NCI-H82 treated with DMSO at 0.1 percent for 48 hours (cell line): Measurements from ENCODE around the gene TGFBR3.

ENCODE experiments used
- DNase-seq: peaks from one replicate; lab custom pipeline; 2025; ENCODE audit not compliant: unreplicated experiment; lab: John Stamatoyannopoulos, UW

Gene TGFBR3

DNA sequence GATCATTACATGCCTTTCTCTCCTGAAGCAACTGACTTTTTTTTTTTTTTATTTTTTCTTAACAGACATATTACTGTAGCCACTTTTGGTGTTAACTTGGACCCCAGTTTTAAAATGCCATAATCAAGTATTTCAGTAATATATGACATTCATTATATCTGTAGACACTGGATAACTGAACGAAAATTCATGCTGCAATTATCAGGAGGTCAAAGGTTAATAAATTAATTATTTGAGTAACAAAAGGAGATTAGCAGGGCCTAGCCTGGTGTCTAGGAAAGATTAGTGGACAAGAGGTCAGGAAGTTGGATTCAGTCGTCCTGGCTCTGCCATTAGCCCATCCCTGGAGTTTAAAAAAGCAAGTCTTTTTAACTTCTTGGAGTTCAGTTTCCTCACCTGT, 168.1 kb downstream of the TGFBR3 start:
- no peak for DNase-seq

- DNase-seq = no peak
These were observed 169.6 kb downstream of the TGFBR3 start for GRCh38 chr1:91716339-91716738.

DNA sequence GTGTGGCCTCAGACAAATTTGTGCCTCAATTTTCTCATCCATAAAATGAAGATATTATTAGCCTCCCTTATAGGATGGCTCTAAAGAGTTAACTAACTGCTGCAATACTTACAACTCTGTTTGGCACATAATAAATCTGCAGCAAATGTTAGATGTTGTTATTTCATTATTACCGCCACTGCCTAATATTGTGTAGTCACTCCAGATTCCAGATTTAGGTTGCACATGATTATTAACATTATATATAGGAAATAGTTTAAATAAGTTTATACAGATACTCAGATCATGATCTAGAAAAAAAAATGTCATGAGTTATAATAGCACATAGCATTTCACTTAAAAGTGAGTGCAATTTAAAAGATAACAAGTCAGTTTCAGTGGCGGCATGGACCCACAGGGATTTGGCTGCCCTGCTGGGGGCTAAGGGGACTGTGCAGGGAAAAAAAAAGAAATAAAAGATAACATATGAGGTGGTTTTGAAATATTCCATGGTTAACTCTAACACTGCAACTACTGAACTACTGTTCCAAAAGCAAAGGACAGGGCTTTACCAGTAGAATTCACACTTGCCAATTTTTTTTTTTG, 170.4 kb downstream of the TGFBR3 start:
- no peak for DNase-seq

DNA sequence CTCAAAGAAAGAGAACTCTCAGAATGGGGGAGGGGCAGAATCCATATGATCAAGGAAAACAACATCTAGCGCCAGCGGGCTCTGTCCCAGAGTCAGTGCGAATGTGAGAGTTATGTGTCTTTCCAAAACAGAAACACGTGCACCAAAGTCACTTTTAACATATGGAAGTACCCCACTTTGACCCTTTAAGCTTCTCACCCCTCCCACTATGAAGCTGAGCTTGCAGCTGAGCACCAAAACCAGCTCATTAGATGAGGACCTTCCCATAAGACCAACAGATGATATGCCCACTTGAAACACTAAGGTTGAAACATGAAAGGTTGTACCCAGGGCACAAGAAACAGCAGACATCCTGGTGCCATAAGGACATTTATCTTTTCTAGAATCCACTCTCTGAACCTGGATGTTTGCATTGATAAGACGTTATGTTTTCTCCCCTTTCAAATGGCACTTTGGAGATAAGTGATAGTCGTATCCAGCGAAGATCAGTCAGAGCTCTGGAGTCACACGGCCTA, 171.0 kb downstream of the TGFBR3 start:
- no peak for DNase-seq

DNA sequence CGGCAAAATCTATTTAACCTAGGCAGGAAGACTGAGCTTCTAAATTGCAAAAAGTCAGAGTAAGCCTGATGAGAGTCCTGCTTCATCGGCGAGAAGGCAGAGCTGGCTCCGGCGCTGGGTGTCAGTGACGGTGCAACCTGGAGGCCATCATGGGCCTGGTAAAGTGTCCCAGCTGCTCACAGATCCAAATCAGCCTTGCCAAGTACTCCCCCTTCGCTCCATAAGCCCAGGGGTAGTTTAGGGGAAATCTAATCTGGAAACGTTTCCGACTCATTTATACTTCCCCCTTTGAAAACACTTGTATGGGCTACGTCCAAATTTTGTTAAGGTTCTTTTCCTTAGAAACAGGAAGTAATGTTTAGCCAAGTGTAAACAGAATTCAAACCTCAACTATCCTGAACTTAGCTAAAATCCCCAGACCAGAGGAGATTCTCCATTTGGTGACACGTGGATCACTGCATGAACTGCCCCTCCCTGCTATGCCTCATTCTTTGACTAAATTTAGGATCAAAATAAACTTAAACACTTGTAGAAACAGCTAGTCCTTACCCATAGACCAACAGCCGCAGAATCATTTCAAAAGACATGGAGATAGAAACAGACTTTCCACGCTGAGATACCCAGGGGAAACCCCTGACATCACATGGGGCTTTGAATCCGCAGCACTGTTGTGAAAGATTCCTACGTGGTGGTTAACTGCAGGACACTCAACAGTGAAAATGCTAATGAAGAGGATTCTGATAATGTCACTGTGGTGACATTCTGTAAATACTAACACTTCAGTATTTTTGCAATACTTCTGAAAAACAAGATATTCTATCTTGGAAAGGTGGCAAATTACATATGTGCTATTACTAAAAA, 172.7 kb downstream of the TGFBR3 start:
- no peak for DNase-seq

DNA sequence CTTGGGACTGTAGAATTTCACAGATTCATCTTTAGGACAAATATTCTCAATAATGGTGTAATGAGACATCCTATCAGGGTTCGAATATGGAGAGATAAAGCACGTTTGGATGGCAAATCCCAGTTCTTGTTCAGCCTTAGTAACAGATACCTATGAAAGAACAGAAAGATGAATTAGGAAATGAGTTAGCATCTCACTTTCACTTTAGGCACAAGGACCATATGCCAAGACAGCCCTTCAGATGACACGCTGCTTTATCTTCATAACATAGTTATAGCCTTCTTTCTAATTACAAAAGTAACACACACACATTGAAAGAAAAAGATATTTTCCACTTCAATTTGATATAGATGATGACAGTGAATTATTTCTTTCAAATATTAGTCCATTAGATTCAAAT, 173.6 kb downstream of the TGFBR3 start:
- DNase-seq = no peak

DNA sequence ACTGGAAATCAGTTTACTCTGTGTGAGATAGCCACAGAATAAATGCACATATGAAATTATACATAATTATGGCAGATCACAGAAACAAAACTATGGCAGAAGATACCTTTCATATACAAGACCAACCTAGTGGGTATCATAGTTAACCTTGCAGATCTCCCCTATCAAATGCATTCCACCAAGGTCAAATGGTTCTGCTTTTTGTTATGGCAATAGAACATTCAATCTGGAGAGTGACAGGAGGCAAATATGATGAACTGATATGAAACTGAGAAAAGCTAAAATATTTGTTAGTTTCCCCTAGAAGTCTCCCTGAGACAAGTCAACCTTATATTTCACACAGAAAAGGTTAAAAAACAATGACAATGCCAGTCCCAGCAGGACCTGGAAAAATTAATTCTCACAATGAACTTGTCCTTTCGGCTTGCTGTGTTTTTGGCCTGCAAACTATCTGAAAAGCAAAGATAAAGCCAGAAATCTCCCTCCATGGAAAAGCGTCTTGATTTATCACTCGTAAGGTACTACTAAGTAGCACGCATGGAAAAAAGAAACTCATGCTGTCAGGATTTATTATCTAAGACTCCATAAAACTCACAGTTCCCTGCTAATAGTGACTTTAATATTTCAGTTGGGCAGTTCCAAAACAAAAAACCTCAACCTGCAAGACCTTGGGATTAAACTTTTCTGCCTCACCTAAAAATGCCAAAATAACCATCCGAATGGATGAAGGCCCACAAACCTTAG, 174.3 kb downstream of the TGFBR3 start:
- DNase-seq = no peak

GRCh38 chr1:91710261-91710660, 175.7 kb downstream of the TGFBR3 start:
- no peak for DNase-seq

GRCh38 chr1:91708691-91709090, 177.3 kb downstream of the TGFBR3 start:
- DNase-seq = no peak

DNA sequence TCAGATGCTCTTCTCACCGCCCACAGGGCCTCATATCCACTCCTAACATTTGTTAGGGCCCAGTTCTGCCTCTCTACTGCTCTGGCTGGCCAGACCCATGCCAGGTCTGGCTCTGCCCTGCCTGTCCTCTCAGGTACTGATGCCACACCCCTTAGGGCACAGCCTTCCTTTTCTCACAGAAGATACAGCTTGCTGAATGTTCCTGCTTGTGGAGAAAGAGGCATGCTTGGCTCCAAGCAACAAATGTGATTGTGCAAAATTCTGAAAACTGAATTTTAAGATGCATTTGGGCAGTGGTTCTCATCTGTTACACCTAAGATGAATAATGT, 178.1 kb downstream of the TGFBR3 start:
- DNase-seq = no peak

DNA sequence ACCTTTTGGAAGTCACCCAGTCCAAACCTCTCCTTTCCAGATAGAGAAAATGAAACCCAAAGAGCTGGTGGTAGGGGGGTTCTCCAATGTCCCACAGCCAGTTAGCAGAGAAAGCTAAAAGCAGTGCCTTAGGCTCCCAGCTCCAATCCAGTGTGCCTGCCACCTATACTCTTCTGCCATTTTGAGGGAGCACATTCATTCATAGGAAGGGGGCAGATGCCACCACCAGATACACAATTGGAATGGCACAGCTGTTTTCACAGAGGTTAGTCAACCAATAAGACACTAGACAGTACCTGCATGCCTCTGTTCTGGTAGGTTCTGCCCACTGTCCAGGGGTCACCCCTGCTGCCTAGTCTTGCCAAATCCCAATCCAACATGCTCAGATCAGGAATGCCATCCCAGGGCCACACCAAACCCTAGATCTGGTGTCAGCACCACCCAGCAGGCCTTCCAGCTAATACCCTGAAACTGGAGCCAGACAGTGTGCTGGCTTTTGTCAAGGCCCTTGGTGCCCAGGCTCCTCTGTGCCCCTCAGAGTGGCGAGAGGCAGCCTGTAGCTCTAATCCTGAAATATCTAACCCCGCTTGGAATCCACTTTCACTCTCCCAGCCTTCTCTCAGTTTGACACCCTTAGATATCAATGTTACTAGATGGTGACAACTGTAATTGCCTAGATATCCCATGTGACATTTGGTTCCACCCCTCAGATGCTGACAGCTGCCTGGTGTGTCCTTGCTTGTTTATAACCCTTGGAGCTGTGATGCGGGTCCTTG, 178.6 kb downstream of the TGFBR3 start:
- DNase-seq = no peak

DNA sequence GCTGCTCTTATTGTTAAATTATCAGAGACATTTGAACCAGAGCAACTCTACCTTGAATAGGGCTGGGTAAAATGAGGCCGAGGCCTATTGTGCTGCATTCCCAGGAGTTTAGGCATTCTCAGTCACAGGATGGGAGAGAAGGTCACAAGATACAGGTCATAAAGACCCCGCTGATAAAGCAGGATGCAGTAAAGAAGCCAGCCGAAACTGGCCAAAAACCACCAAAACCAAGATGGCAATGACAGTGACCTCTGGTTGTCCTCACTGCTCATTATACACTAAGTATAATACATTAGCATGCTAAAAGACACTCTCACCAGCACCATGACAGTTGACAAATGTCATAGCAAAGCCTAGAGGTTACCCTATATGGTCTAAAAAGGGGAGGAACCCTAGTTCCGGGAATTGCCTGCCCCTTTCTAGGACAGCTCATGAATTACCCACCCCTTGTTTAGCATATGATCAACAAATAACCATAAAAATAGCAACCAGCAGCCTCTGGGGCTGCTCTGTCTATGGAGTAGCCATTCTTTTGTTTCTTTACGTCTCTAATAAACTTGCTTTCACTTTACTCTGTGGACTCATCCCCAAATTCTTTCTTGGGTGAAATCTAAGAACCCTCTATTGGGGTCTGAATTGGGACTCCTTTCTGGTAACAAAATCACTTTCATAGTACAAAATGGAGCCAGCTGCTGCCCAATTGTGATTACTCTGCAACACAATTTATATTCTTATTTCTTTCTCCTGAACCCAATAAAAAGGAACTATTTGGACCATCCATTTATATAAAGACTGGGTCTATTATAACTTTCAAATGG, 179.6 kb downstream of the TGFBR3 start:
- no peak for DNase-seq

GRCh38 chr1:91704746-91705145, 181.2 kb downstream of the TGFBR3 start:
- no peak for DNase-seq

- DNase-seq = no peak
These were observed 182.9 kb downstream of the TGFBR3 start for GRCh38 chr1:91703095-91703494.

- DNase-seq = no peak
These were observed 184.5 kb downstream of the TGFBR3 start for GRCh38 chr1:91701472-91701869.

DNA sequence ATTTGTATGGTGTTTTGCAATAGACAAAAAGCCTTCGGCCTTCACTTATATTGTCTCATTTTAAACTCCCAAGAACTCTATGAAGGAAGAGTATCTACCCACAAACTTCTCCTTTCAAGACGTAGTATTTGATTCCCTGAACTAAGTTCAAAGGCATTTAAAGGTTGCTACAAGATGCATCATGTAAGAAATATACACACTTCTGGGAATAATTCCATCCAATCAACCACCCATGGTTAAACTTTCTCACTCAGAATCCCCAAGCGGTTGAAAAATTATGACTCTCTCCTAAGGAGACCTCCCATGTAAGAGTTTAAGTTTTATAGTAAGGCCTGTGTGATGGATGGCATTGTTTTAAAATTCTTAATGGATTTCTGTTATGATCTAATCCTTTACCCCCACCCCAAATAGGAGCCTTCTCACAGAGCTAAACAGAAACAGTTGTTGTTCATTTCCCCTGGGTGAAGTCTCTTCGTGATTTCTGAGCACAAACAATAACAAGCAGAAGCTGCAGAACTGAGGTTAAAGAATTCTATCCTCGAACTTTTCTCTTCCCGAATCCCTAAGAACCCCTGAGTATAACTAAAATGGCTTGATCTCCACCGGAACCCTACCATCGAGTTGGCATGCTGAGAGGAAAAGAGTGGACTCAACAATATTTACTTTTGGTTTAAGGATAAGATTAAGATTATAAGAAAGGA, 185.0 kb downstream of the TGFBR3 start:
- DNase-seq = no peak

GRCh38 chr1:91700332-91700731, 185.6 kb downstream of the TGFBR3 start:
- no peak for DNase-seq

- DNase-seq = no peak
These were observed 186.5 kb downstream of the TGFBR3 start for GRCh38 chr1:91699339-91699974.

GRCh38 chr1:91697861-91698260, 188.1 kb downstream of the TGFBR3 start:
- no peak for DNase-seq
